Activated naive CD4-positive, alpha-beta T cell treated with anti-CD3 and anti-CD28 coated beads, Interleukin-2, amount 50 U/mL, for 72 hours (primary cell): ENCODE measurements around the gene SLC17A8. TPM values are rescaled to one million over a fixed set of nuclear protein-coding genes. Genes with fewer than 3 reads are reported as not detected.
"Not testable (repeated sequence)": the region's sequence is repeated elsewhere in the genome, so short reads cannot be mapped to it uniquely, and the experiment has no call there.

Experiments
- ATAC-seq, 2 donors: fragments of 150-1000 bp; cut with Tn5 transposase; 2 replicates each; pipeline ENCODE4 v1.10.0; 2021; ENCODE audit warnings: mild to moderate bottlenecking in 2 of 2, moderate library complexity in 2 of 2
- DNase-seq, 2 donors: peaks; one replicate each; pipeline ENCODE4 v3.0.0; 2021 to 2022; ENCODE audit warnings: low spot score in 2 of 2
- H3K27ac Mint-ChIP-seq, 2 donors: one replicate each; pipeline ENCODE4 v1.8.0; 2022; ENCODE audit warnings: mild to moderate bottlenecking in 2 of 2, mixed read lengths in 2 of 2
- H3K36me3 Mint-ChIP-seq, 2 donors: one replicate each; pipeline ENCODE4 v1.8.0; 2022; ENCODE audit warnings: mixed read lengths in 2 of 2
- H3K9me3 Mint-ChIP-seq, 2 donors: one replicate each; pipeline ENCODE4 v1.8.0; 2022; ENCODE audit warnings: mixed read lengths in 2 of 2
- total RNA-seq, 2 donors: library from RNA; stranded (reverse); gene quantifications; one replicate each; pipeline ENCODE4 v1.2.3, GENCODE V29; 2022

SLC17A8 gene
- total RNA-seq = not detected

- ATAC-seq (no peak), DNase-seq (no peak)
- no peaks in the 10 kb centered on the region for H3K36me3 Mint-ChIP-seq
- no peaks in the 10 kb centered on the region for H3K9me3 Mint-ChIP-seq
- no peak within 1 kb of the TSS for H3K27ac Mint-ChIP-seq
These were observed at the start of gene SLC17A8 for GRCh38 chr12:100356644-100357223. TSS of gene SLC17A8 (plus strand) at chr12:100357074. CDS start at chr12:100357392, 318 bp downstream.

- Mint-ChIP-seq H3K9me3 (peaks cover 12 to 15% of the 10 kb centered on the region in 2 donors), H3K36me3 (peaks cover 30 to 36% of the 10 kb centered on the region in 2 donors)
- not testable (repeated sequence) for H3K27ac Mint-ChIP-seq, ATAC-seq, DNase-seq
These were observed 48.7 kb upstream of the SLC17A8 start for GRCh38 chr12:100308138-100308537.

GRCh38 chr12:100311317-100311716 lies 45.6 kb upstream of the SLC17A8 start:
- DNase-seq (no peak), ATAC-seq (no peak)
- Mint-ChIP-seq H3K36me3 (peaks cover 0 to 14% of the 10 kb centered on the region in 2 donors), H3K27ac (no peak overlapping the region), H3K9me3 (peaks cover 5% of the 10 kb centered on the region in 2 donors)

- Mint-ChIP-seq H3K36me3 (peaks cover 0 to 6% of the 10 kb centered on the region in 2 donors), H3K27ac (no peak overlapping the region), H3K9me3 (no peaks in the 10 kb centered on the region)
- no peak for DNase-seq
- ATAC-seq = no peak
These were observed 39.5 kb upstream of the SLC17A8 start for GRCh38 chr12:100317371-100317770.

GRCh38 chr12:100324498-100324897 lies 32.4 kb upstream of the SLC17A8 start:
- Mint-ChIP-seq H3K27ac (no peak overlapping the region), H3K9me3 (no peaks in the 10 kb centered on the region), H3K36me3 (peaks cover 0 to 6% of the 10 kb centered on the region in 2 donors)
- DNase-seq (no peak), ATAC-seq (peak in 1 of 2 donors; percentile 41)

GRCh38 chr12:100326208-100326607 lies 30.7 kb upstream of the SLC17A8 start:
- Mint-ChIP-seq H3K36me3 (peaks cover 9 to 16% of the 10 kb centered on the region in 2 donors), H3K9me3 (no peaks in the 10 kb centered on the region), H3K27ac (no peak overlapping the region)
- ATAC-seq = no peak
- no peak for DNase-seq

GRCh38 chr12:100329800-100330199 lies 27.1 kb upstream of the SLC17A8 start:
- Mint-ChIP-seq H3K27ac (peak overlapping the region in 1 of 2 donors; percentile 4), H3K9me3 (no peaks in the 10 kb centered on the region), H3K36me3 (peaks cover 12 to 15% of the 10 kb centered on the region in 2 donors)
- DNase-seq = no peak
- ATAC-seq = peak; percentile 18 to 64

GRCh38 chr12:100331871-100332270 lies 25.0 kb upstream of the SLC17A8 start:
- Mint-ChIP-seq H3K36me3 (peaks cover 20 to 21% of the 10 kb centered on the region in 2 donors), H3K27ac (no peak overlapping the region), H3K9me3 (no peaks in the 10 kb centered on the region)
- no peak for DNase-seq
- ATAC-seq = no peak

GRCh38 chr12:100332852-100333251 lies 24.0 kb upstream of the SLC17A8 start:
- peak overlapping the region in 1 of 2 donors; percentile 15 for H3K27ac Mint-ChIP-seq
- DNase-seq = no peak
- no peak for ATAC-seq
- peaks cover 20 to 21% of the 10 kb centered on the region in 2 donors for H3K36me3 Mint-ChIP-seq
- no peaks in the 10 kb centered on the region for H3K9me3 Mint-ChIP-seq

- no peak for DNase-seq
- H3K36me3 Mint-ChIP-seq = peaks cover 9 to 12% of the 10 kb centered on the region in 2 donors
- no peak overlapping the region for H3K27ac Mint-ChIP-seq
- H3K9me3 Mint-ChIP-seq = peaks cover under 1 to 1% of the 10 kb centered on the region in 2 donors
- ATAC-seq = no peak
These were observed 19.6 kb upstream of the SLC17A8 start for GRCh38 chr12:100337299-100337698.

- no peak overlapping the region for H3K27ac Mint-ChIP-seq
- ATAC-seq = no peak
- DNase-seq = no peak
- H3K9me3 Mint-ChIP-seq = peaks cover 3 to 6% of the 10 kb centered on the region in 2 donors
- H3K36me3 Mint-ChIP-seq = peaks cover 9 to 16% of the 10 kb centered on the region in 2 donors
These were observed 19.1 kb upstream of the SLC17A8 start for GRCh38 chr12:100337727-100338126.

GRCh38 chr12:100339071-100339470 lies 17.8 kb upstream of the SLC17A8 start:
- peaks cover 3 to 6% of the 10 kb centered on the region in 2 donors for H3K9me3 Mint-ChIP-seq
- peaks cover 9 to 10% of the 10 kb centered on the region in 2 donors for H3K36me3 Mint-ChIP-seq
- H3K27ac Mint-ChIP-seq = no peak overlapping the region
- DNase-seq (no peak), ATAC-seq (no peak)

- not testable (repeated sequence) for H3K36me3 Mint-ChIP-seq, H3K27ac Mint-ChIP-seq, H3K9me3 Mint-ChIP-seq, ATAC-seq, DNase-seq
These were observed 14.0 kb upstream of the SLC17A8 start for GRCh38 chr12:100342897-100343296.

- H3K27ac Mint-ChIP-seq, ATAC-seq, DNase-seq, H3K9me3 Mint-ChIP-seq, H3K36me3 Mint-ChIP-seq: not testable (repeated sequence)
These were observed 12.5 kb upstream of the SLC17A8 start for GRCh38 chr12:100344351-100344750.

- H3K27ac Mint-ChIP-seq = no peak overlapping the region
- no peak for ATAC-seq
- H3K9me3 Mint-ChIP-seq = peaks cover 3 to 6% of the 10 kb centered on the region in 2 donors
- peaks cover 0 to 6% of the 10 kb centered on the region in 2 donors for H3K36me3 Mint-ChIP-seq
- DNase-seq = no peak
These were observed 11.7 kb upstream of the SLC17A8 start for GRCh38 chr12:100345020-100345767.

- DNase-seq (no peak), ATAC-seq (no peak)
- Mint-ChIP-seq H3K36me3 (peaks cover 0 to 6% of the 10 kb centered on the region in 2 donors), H3K9me3 (peaks cover 3 to 6% of the 10 kb centered on the region in 2 donors), H3K27ac (no peak overlapping the region)
These were observed 10.2 kb upstream of the SLC17A8 start for GRCh38 chr12:100346660-100347059.

- H3K9me3 Mint-ChIP-seq = no peaks in the 10 kb centered on the region
- DNase-seq (no peak), ATAC-seq (no peak)
- no peak overlapping the region for H3K27ac Mint-ChIP-seq
- H3K36me3 Mint-ChIP-seq = no peaks in the 10 kb centered on the region
These were observed 8.0 kb upstream of the SLC17A8 start for GRCh38 chr12:100348657-100349454.
